GM18502 (cell line): ENCODE measurements around the gene NKX2-3.

Experiments used
- ATAC-seq: cut with Tn5 transposase; IDR thresholded peaks from one replicate; pipeline ENCODE4 v1.9.1; 2021; ENCODE audit warnings: mild to moderate bottlenecking; ENCODE audit not compliant: unreplicated experiment, poor library complexity

The NKX2-3 gene

GRCh38 chr10:99525897-99526296 is 6.8 kb upstream of the NKX2-3 start:
- ATAC-seq = no peak

GRCh38 chr10:99526861-99527504 is 5.8 kb upstream of the NKX2-3 start:
- no peak for ATAC-seq

- ATAC-seq = no peak
These were observed 4.9 kb upstream of the NKX2-3 start for GRCh38 chr10:99527526-99528493.

GRCh38 chr10:99528494-99529441 is 4.0 kb upstream of the NKX2-3 start:
- no peak for ATAC-seq

- ATAC-seq = no peak
These were observed 3.1 kb upstream of the NKX2-3 start for GRCh38 chr10:99529591-99530107.

- no peak for ATAC-seq
These were observed 2.4 kb upstream of the NKX2-3 start for GRCh38 chr10:99530108-99531025.

GRCh38 chr10:99531026-99531695 is 1.6 kb upstream of the NKX2-3 start:
- ATAC-seq = no peak

- ATAC-seq = no peak
These were observed 797 bp upstream of the NKX2-3 start for GRCh38 chr10:99531696-99532593.

- no peak for ATAC-seq
These were observed 1.0 kb downstream of the NKX2-3 start for GRCh38 chr10:99533496-99534449.

- ATAC-seq = no peak
These were observed 1.8 kb downstream of the NKX2-3 start for GRCh38 chr10:99534450-99534938.

GRCh38 chr10:99534939-99535763 is 2.4 kb downstream of the NKX2-3 start:
- no peak for ATAC-seq

- no peak for ATAC-seq
These were observed 3.1 kb downstream of the NKX2-3 start for GRCh38 chr10:99535764-99536337.

GRCh38 chr10:99536338-99537085 is 3.8 kb downstream of the NKX2-3 start:
- no peak for ATAC-seq
